GM12801 (cell line): ENCODE measurements around the gene S100A10.

Experiments
- TF ChIP-seq, protein P1 (sequence below): IDR thresholded peaks from one replicate; pipeline ENCODE4 v1.5.1; 2011; ENCODE audit warnings: control low read depth; ENCODE audit not compliant: insufficient read length; ENCODE audit errors: extremely low read depth

Gene S100A10

GRCh38 chr1:152013664-152014237 is 20.1 kb upstream of the S100A10 start:
- TF ChIP-seq, protein P1, sequence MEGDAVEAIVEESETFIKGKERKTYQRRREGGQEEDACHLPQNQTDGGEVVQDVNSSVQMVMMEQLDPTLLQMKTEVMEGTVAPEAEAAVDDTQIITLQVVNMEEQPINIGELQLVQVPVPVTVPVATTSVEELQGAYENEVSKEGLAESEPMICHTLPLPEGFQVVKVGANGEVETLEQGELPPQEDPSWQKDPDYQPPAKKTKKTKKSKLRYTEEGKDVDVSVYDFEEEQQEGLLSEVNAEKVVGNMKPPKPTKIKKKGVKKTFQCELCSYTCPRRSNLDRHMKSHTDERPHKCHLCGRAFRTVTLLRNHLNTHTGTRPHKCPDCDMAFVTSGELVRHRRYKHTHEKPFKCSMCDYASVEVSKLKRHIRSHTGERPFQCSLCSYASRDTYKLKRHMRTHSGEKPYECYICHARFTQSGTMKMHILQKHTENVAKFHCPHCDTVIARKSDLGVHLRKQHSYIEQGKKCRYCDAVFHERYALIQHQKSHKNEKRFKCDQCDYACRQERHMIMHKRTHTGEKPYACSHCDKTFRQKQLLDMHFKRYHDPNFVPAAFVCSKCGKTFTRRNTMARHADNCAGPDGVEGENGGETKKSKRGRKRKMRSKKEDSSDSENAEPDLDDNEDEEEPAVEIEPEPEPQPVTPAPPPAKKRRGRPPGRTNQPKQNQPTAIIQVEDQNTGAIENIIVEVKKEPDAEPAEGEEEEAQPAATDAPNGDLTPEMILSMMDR, result no peak

DNA sequence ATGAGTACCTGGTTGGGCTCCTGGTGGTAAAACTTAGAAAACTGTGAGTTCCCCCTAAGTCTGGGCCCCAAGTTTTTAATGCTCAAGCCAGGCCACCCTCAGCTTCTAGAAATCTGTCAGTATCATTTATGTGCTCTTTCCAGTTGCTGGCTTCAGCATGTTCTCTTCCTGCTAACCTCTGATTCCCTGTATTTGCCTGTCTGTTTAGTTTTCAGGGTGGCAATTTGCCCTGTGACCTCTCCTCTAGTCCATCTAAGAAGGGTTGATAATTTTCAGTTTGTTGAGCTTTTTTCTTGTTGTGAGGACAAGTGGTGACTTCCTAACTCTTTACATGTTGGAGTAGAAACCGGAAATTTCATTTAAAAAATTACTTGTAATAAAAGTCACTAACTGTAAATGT is 16.0 kb upstream of the S100A10 start:
- TF ChIP-seq, protein P1, result no peak

DNA sequence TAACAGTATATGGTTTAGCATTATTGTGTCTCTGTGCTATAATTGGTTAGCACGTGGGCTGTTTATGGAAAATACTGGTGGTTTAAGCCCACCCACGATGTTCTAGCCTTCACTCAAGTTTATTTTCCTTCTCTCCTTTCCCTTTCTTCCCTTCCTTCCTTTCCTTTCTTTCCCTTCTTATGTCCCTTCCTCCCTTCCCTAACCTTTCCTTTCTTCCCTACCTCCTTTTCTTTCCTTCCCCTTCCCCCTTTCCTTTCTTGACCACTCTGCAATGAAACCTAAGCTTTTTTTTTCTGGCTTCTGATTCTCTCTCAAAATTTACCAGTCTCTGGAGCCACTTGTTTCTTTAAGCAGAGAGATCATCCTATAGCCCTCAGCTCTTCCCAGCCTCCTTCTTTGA is 13.4 kb upstream of the S100A10 start:
- TF ChIP-seq, protein P1, result no peak

- TF ChIP-seq, protein P1, result no peak
Observed at GRCh38 chr1:152005360-152005912, 11.8 kb upstream of the S100A10 start.

GRCh38 chr1:152003846-152004442 is 10.3 kb upstream of the S100A10 start:
- TF ChIP-seq, protein P1, result no peak

DNA sequence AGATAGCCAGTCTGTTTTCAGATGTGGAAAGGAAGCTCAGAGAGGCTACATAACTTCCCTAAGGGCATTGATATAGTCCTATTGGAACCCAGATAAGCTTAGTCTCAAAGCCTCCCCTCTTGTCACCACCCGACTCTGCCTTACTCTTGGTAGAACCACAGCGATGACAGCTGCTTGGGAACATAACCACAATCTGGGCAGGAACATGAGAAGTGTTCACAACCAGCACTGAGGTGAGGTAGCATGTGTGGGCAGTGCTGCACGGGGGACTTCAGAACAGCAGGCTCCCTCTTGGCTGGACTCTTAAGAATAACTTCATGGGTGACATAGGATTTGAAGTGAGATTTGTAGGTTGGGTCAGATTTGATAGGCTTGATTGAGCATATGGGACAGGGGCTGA is 9.3 kb upstream of the S100A10 start:
- TF ChIP-seq, protein P1, result no peak

- TF ChIP-seq, protein P1, result no peak
Observed at GRCh38 chr1:152001631-152002584, 8.2 kb upstream of the S100A10 start.
